Astrocyte (in vitro differentiated cells and primary cell): ENCODE results near the gene GARIN5A.

Source experiments
- EZH2 ChIP-seq: IDR thresholded peaks from 2 replicates; pipeline ENCODE4 v1.6.1; 2012; ENCODE audit warnings: mild to moderate bottlenecking, low read length, inconsistent platforms; ENCODE audit not compliant: insufficient read depth
- TF ChIP-seq, protein P1 (sequence below): IDR thresholded peaks from 2 replicates; pipeline ENCODE4 v1.5.1; 2011; ENCODE audit warnings: low read depth, mild to moderate bottlenecking, inconsistent platforms, low read length, moderate library complexity; ENCODE audit not compliant: insufficient read depth

DNA sequence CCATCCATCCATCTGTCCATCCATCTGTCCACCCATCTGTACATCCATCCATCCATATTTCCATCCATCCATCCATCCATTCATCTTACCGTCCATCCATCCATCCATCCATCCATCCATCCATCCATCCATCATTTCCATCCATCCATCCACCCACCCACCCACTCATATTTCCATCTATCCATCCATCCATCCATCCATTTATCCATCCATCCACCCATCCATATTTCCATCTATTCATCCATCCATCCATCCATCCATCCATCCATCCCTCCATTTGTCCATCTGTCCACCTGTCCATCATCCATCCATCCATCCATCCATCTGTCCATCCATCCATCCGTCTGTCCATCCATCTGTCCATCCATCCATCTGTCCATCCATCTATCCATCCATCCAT, 20.7 kb downstream of the GARIN5A start:
- TF ChIP-seq, protein P1, sequence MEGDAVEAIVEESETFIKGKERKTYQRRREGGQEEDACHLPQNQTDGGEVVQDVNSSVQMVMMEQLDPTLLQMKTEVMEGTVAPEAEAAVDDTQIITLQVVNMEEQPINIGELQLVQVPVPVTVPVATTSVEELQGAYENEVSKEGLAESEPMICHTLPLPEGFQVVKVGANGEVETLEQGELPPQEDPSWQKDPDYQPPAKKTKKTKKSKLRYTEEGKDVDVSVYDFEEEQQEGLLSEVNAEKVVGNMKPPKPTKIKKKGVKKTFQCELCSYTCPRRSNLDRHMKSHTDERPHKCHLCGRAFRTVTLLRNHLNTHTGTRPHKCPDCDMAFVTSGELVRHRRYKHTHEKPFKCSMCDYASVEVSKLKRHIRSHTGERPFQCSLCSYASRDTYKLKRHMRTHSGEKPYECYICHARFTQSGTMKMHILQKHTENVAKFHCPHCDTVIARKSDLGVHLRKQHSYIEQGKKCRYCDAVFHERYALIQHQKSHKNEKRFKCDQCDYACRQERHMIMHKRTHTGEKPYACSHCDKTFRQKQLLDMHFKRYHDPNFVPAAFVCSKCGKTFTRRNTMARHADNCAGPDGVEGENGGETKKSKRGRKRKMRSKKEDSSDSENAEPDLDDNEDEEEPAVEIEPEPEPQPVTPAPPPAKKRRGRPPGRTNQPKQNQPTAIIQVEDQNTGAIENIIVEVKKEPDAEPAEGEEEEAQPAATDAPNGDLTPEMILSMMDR = no peak
- no peak for TF ChIP-seq EZH2
